NCI-H2171 treated with DMSO at 0.1 percent for 48 hours (cell line): ENCODE measurements around the gene CD72.

Experiments
- DNase-seq: peaks from one replicate; lab custom pipeline; 2025; lab: John Stamatoyannopoulos, UW

The CD72 gene, protein sequence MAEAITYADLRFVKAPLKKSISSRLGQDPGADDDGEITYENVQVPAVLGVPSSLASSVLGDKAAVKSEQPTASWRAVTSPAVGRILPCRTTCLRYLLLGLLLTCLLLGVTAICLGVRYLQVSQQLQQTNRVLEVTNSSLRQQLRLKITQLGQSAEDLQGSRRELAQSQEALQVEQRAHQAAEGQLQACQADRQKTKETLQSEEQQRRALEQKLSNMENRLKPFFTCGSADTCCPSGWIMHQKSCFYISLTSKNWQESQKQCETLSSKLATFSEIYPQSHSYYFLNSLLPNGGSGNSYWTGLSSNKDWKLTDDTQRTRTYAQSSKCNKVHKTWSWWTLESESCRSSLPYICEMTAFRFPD

GRCh38 chr9:35618325-35618727 lies at the start of gene CD72:
Gene CD72 (minus strand): TSS chr9:35618413. CDS start chr9:35618303, 110 bp downstream.
- DNase-seq: peak; percentile 11

DNA sequence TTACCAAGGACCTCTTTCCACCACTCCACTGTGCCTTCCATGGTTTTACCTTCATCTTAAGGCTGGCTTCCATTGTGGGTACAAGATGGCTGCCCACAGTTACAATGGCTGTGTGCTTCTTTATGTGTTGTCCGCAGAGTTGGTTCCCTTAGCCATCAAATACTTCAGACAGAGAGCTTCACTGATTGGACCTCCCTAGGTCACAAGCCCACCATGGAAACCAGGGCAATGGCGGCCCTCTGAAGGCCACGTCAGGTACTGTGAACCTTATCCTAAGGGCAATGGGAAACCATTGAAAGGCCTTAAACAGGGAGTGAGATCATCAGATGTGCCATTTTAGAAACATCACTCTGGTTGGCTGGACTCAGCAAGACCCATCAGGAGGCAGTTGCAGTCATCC lies 49.7 kb upstream of the CD72 start:
- DNase-seq: no peak

GRCh38 chr9:35666549-35666948 lies 48.3 kb upstream of the CD72 start:
- DNase-seq: no peak

DNA sequence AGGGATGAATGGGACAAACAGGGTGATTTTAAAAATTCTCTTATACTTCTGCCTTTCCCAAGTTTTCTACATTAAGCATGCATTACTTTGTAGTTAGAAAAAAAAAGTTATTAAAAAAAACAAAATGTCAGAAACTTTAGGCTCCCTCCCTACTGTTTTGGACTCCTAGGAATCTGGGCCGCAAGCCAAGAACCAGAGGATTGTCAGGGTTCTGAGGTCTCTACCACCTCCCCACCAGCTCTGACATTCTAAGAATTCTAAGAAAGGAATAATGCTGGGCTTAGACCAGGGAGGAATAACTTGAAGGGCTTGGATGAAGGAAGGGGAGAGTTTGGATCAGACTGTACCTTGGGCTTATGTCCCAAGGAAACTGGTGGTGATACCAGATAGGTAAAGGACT lies 47.8 kb upstream of the CD72 start:
- no peak for DNase-seq

GRCh38 chr9:35665471-35665818 lies 47.2 kb upstream of the CD72 start:
- DNase-seq: no peak

GRCh38 chr9:35664531-35665470 lies 46.6 kb upstream of the CD72 start, which contains the start of gene ARHGEF39:
Gene ARHGEF39 (minus strand): TSS chr9:35665195. CDS start chr9:35665169, 26 bp downstream.
- peak; percentile 63 for DNase-seq

GRCh38 chr9:35662437-35662836 lies 44.2 kb upstream of the CD72 start:
- DNase-seq: no peak

- DNase-seq: no peak
Observed at GRCh38 chr9:35661756-35662350, 43.6 kb upstream of the CD72 start.

GRCh38 chr9:35660966-35661415 lies 42.8 kb upstream of the CD72 start:
- DNase-seq: no peak

GRCh38 chr9:35659340-35659739 lies 41.1 kb upstream of the CD72 start:
- DNase-seq: peak; percentile 20

- DNase-seq: no peak
Observed at GRCh38 chr9:35658968-35659220, 40.7 kb upstream of the CD72 start.

DNA sequence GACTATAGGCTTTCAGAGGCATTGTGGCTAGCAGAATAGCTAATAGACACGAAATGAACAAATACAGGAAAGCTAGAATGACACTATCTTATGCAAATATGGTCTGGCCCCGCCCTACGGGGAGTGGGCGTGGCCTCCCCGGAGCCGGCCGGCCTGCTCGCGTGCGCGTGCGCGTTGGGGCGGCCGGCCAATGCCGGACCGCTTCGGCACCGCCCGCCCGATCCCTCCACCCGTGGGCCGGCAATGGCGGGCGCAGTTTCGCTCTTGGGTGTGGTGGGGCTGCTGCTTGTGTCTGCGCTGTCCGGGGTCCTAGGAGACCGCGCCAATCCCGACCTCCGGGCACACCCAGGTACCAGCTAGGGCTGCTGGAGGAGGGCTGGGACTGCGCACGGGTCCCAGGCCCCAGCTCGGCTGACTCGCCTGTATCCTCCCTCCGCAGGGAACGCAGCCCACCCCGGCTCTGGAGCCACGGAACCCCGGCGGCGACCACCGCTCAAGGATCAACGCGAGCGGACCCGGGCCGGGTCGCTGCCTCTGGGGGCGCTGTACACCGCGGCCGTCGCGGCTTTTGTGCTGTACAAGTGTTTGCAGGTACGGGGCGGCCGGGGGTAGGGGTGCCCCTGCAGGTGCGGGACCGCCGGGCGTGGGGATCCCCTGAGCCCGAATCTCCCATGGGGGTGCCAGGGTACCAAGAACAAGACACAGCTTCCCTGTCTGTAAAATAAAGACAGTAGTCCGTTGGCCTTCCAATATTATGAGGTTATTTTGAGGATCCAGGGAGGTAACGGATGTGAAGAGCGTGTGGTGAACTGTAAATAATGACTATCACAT lies 40.1 kb upstream of the CD72 start, which contains the start of gene CCDC107:
Gene CCDC107, plus strand, starts transcription at position 156 of the 831 bp plus-strand sequence. Its CDS starts 88 bp downstream, at position 244.
- DNase-seq: peak; percentile 74

DNA sequence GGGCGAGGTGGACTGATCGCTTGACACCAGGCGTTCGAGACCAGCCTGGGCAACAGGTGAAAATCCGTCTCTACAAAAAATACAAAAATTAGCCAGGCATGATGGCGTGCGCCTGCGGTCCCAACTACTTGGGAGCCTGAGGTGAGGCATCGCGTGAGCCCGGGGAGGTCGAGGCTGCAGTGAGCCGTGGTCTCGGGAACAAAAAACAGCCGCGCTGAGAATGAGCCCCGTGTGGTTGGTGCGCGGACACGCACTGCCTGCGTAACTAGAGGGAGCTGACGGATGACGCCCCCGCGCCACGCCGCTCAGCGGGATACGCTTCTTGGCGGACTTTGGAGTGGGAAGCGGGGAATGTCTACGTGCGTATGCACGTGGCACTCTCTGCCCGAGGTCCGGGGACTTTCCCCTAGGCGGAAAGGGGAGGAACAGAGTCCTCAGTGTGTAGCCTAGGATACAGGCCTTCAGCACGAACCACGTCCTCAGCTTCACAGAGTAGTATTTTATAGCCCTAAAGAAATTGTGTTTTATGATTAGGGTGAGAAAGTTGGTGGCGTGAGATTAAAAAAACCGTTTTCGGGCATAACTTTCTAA lies 39.4 kb upstream of the CD72 start, which contains the start of gene RMRP:
Gene RMRP, minus strand, starts transcription at position 474 of the 591 bp plus-strand sequence.
- peak; percentile 91 for DNase-seq

DNA sequence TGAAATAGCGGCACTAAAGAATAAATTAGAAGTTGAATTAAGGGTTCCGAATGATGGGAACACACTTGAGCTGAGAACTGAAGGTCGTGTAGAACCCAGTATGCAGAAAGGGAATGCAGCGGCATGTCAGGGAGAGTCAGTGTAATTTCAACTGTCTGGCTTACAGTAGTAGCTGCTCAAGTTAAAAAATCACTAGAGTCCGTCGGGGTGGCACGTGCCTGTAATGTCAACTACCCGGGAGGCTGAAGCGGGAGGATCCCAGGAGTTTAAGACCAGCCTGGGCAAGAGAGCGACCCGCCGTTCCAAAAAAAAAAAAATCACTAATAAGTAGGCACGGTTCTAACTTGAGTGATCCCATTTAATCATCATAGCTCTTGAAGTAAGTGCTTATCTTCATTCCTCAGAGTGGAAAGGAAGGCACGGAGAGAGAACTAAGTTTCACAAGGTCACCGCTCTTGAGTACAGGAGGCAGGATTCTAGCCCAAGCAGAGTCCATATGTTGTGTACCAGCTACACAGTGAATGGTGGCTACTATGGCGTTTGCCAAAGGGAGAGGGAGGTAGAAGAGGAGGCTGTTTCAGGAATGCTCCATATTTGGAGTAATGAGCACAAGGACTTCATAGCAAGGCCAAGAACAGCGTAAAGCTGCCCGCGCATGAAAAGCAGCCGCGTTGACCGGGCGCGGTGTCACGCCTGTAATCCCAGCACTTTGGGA lies 38.8 kb upstream of the CD72 start:
- peak; percentile 38 for DNase-seq

DNA sequence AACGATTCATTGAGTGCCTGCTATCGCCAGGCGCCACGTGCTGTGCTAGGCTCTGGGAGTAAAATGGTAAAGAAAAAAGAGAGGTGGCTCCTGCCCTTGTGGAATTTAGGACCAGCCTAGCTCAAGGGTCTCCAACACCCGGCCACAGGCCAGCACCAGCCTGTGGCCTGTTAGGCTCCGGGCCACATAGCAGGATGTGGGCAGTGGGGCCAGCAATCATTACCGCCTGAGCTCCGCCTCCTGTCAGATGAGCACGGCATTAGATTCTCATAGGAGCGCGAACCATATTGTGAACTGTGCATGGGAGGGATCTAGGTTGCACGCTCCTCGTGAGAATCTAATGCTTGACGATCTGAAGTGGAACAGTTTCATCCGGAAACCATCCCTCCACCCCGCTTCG lies 38.1 kb upstream of the CD72 start:
- DNase-seq: no peak

GRCh38 chr9:35653611-35654010 lies 35.4 kb upstream of the CD72 start:
- DNase-seq: no peak

GRCh38 chr9:35652829-35653209 lies 34.6 kb upstream of the CD72 start:
- no peak for DNase-seq

DNA sequence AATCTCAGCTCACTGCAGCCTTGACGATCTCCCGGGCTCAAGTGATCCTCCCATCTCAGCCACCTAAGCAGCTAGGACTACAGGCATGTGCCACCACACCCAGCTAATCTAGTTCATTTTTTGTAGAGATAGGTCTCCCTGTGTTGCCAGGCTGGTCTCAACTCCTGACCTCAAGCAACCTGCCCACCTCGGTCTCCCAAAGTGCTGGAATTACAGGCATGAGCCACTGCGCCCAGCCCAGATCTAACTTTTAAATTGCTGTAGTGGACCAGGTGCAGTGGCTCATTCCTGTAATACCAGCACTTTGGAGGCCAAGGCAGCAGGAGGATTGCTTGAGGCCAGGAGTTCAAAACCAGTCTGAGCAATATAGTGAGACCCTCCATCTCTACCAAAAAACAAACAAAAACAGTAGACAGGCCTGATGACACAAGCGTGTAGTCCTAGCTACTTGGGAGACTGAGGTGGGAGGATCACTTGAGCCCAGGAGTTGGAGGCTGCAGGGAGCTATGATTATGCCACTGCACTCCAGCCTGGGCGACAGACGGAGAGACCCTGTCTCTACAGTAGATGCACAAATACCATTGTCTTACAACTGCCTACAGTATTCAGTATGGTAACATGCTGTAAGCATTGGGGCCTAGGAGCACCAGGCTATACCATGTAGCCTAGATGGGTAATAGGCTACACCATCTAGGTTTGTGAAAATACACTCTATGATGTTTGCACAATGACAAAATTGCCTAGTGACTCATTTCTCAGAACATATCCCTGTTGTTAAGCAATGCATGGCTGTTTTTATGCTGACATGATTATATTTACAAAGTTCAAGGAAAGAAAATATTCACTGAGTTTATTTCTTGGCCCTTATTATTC lies 34.0 kb upstream of the CD72 start:
- no peak for DNase-seq

DNA sequence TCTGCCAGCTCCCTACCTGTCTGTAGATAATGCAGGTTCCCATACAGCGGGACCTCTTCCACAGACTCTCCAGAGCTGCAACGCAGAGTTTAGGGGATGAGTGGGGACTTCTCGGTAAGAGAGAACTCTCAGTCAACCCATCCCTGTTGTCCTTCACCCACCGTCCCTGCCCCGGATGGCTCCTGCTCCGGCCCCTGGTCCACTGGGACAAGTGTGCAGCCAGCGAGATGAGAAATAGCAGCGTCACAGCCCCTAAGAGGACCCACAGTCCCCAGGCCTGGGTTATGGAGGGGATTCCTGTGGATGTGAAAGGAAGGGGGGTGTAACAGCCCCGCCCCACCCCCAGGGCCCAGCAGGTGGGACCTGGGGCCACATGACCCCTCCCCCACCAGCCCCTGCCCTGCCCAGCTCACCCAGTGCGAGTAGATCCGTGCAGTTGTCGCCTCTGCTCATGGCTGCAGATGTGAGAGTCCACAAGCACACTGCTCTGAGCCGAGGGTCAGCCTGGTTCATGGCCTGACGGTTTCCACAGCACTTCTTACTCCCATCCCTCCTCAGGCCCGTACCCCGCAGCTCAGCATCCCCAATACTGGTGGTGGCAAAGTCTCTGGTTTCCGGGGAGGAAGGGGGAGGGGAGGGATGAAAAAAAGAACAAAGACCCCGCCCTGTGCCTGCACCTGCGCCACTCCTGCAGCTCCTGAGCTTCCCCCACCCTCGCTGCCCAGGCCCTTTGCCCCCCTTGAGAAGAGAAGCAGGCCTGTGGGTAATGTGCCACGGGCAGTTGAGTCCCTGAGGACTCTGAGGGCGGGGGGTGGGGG lies 32.3 kb upstream of the CD72 start, which contains the start of gene SIT1:
Gene SIT1, minus strand, starts transcription at position 591 of the 818 bp plus-strand sequence. Its CDS starts 78 bp downstream, at position 513.
- DNase-seq: no peak
